HEK293T (cell line): ENCODE data around the gene ANKRD44.

Source experiments
- CTCF ChIA-PET: fragments of 350-600 bp; formaldehyde crosslinking; extraction: SDS; loops from one replicate; lab custom pipeline; 2021; ENCODE audit warnings: antibody characterized with exemption, inconsistent platforms; lab: Yijun Ruan, JAX
- POLR2A ChIA-PET: fragments of 350-600 bp; formaldehyde crosslinking; extraction: SDS; loops from one replicate; lab custom pipeline; 2020; ENCODE audit warnings: antibody characterized with exemption, inconsistent platforms; lab: Yijun Ruan, JAX
- DNase-seq: peaks from one replicate; pipeline ENCODE4 v3.0.0; 2012; ENCODE audit warnings: mixed read lengths; ENCODE audit errors: extremely low spot score
- ARNT ChIP-seq: fragments of 450-650 bp; IDR thresholded peaks from 2 replicates; pipeline ENCODE4 v1.6.1; 2017; ENCODE audit warnings: mild to moderate bottlenecking
- BHLHE40 ChIP-seq: fragments of 450-650 bp; IDR thresholded peaks from 2 replicates; pipeline ENCODE4 v1.6.1; 2016; ENCODE audit warnings: mild to moderate bottlenecking, moderate library complexity, borderline replicate concordance
- CTBP1 ChIP-seq: fragments of 450-650 bp; IDR thresholded peaks from 2 replicates; pipeline ENCODE4 v1.6.1; 2016; ENCODE audit warnings: borderline replicate concordance
- ELF4 ChIP-seq: fragments of 450-650 bp; IDR thresholded peaks from 2 replicates; pipeline ENCODE4 v1.6.1; 2017; ENCODE audit warnings: antibody characterized with exemption
- FOXA1 ChIP-seq: fragments of 450-650 bp; IDR thresholded peaks from 2 replicates; pipeline ENCODE4 v1.6.1; 2016; ENCODE audit warnings: mild to moderate bottlenecking
- FOXK2 ChIP-seq: fragments of 450-650 bp; IDR thresholded peaks from 2 replicates; pipeline ENCODE4 v1.6.1; 2016; ENCODE audit warnings: mild to moderate bottlenecking
- FOXM1 ChIP-seq: fragments of 450-650 bp; IDR thresholded peaks from 2 replicates; pipeline ENCODE4 v1.6.1; 2017; ENCODE audit warnings: mild to moderate bottlenecking, borderline replicate concordance
- HDGF ChIP-seq: fragments of 450-650 bp; IDR thresholded peaks from 2 replicates; pipeline ENCODE4 v1.6.1; 2017; ENCODE audit warnings: antibody characterized with exemption, borderline replicate concordance
- L3MBTL2 ChIP-seq: fragments of 450-650 bp; conservative IDR thresholded peaks from 2 replicates; pipeline ENCODE4 v1.6.1; 2016; ENCODE audit warnings: mild to moderate bottlenecking
- LEF1 ChIP-seq: fragments of 450-650 bp; IDR thresholded peaks from 2 replicates; pipeline ENCODE4 v1.6.1; 2017; ENCODE audit warnings: mild to moderate bottlenecking, borderline replicate concordance
- NFRKB ChIP-seq: fragments of 450-650 bp; IDR thresholded peaks from 2 replicates; pipeline ENCODE4 v1.6.1; 2016; ENCODE audit warnings: mild to moderate bottlenecking, moderate library complexity
- PKNOX1 ChIP-seq: fragments of 450-650 bp; IDR thresholded peaks from 2 replicates; pipeline ENCODE4 v1.6.1; 2016
- SP1 ChIP-seq: fragments of 450-650 bp; IDR thresholded peaks from 2 replicates; pipeline ENCODE4 v1.6.1; 2017
- SUZ12 ChIP-seq: fragments of 450-650 bp; IDR thresholded peaks from 2 replicates; pipeline ENCODE4 v1.6.1; 2016; ENCODE audit warnings: mild to moderate bottlenecking
- TARDBP ChIP-seq: fragments of 450-650 bp; IDR thresholded peaks from 2 replicates; pipeline ENCODE4 v1.6.1; 2016
- ZNF384 ChIP-seq: fragments of 450-650 bp; IDR thresholded peaks from 2 replicates; pipeline ENCODE4 v1.6.1; 2016

The ANKRD44 gene

DNA sequence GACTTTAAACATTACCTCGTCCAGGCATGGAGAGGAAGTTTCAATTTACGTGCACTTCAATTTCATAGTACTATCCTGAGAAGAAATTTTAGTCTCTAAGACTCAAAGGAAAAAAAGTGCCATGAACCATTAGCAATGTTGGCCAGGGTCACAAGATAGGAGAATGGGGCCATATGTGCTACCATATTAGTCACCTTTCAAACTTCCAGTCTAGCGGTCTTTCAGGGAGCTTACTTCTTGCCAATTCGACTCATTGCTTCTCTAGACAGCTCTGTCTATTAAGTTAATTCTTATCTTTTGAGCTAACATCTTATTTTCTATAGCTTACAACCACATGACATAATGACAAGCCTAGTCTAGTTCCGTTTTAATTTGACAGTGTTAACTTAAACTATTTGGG is 129.1 kb downstream of the ANKRD44 start:
- ChIA-PET CTCF (interaction anchor here (0.9 to 1.2 kb wide), 2 partner anchors 9 to 11 kb away, joined by 3 read pairs; no protein-coding TSS in a partner anchor), POLR2A (no interaction called here)
- DNase-seq, result no peak
- no peak for TF ChIP-seq TARDBP
- TF ChIP-seq HDGF, result no peak
- no peak for TF ChIP-seq SUZ12
- no peak for TF ChIP-seq ZNF384
- TF ChIP-seq SP1, result no peak
- no peak for TF ChIP-seq PKNOX1
- no peak for TF ChIP-seq LEF1

DNA sequence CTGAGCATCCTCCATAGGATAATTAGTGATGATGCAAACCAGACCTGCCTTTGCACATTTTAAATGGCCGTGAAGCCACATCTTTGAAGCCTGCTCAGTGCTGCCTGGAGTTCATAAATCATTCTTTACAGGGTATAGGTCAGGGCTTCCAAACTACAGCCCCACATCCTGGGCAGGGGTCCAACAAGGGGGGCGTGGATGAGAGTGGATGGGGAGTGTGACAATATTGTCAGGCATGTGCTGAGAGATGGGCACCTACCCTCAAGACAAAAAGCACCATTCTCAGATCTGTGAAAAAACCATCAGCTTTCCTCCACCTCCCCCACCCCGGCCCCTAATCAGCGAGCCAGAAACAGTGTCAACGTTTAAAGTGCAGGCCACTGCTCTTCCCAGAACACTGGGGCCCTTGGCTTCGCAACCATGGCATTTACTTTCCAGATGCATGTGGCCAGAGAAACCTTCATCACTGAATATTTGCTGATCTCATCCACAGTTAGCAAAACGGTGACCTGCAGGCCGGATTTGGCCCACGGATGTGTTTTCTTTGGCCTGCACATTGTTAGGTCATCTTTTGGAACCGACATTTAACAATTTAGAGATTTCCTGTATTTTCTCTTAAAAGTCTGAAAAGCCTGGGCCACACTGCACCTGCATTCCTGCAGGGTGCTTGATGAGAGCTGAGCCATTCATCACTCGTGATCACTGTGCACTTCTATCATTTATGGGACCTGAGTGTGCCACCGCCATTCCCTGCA is 130.7 kb downstream of the ANKRD44 start:
- no peak for DNase-seq
- TF ChIP-seq HDGF (no peak), SUZ12 (no peak), NFRKB (no peak), TARDBP (no peak), ELF4 (no peak), CTBP1 (no peak), FOXM1 (no peak), ZNF384 (no peak), FOXA1 (no peak), ARNT (no peak)
- ChIA-PET POLR2A (no interaction called here), CTCF (no interaction called here)

DNA sequence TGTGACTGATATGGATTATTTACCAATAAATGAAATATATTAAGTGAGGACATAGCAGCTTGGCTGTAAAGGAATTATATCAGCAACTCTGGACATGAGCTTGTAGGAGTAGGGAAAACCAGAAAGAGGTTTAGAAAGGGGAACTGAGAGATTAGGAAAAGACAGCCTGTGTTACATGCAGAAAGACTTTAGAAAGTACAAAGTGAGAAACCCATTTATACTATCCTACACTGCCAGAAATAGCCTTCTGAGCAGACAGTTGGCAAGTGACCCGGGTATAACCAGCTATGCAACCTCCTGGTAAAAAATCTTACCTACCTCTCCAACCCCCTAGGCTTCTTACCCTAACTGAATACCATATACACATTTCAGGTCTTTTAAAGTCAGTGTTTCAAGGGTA is 134.1 kb downstream of the ANKRD44 start:
- TF ChIP-seq HDGF, result no peak
- TF ChIP-seq FOXM1, result no peak
- no peak for TF ChIP-seq ELF4
- no peak for TF ChIP-seq FOXA1
- TF ChIP-seq NFRKB, result no peak
- CTCF ChIA-PET, result interaction anchor here (1.2 kb wide), 1 partner anchor 8 kb away, joined by 6 read pairs; no protein-coding TSS in a partner anchor
- POLR2A ChIA-PET, result no interaction called here
- DNase-seq, result no peak

DNA sequence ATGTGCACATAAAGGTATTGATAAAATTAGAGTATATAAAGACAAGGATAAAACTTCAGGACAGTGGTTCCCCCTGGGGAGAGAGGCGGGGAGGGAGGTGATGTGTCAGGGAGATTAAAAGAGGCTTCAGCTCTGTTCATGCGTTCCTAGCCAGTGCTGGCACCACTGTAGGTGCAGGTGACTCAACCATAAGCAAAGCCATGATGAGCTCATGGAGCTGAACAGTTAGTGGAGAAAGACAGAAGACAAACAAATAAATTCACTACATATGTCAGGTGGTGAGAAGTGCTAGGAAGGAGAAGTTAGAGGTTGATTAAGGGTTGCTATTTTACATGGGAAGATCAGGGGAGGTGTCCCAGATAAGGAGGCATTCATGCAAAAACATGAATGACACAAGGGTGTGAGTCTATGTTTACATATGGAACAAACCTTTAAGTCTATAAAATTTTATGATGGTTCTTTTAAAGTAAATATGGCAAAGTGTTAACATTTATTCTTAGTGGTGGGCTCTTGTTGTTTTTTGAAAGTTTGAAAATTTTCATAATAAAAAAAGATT is 136.0 kb downstream of the ANKRD44 start:
- POLR2A ChIA-PET, result no interaction called here
- no peak for DNase-seq
- CTCF ChIA-PET, result no interaction called here
- no peak for TF ChIP-seq LEF1
- TF ChIP-seq NFRKB, result no peak
- TF ChIP-seq BHLHE40, result no peak
- TF ChIP-seq L3MBTL2, result no peak
- TF ChIP-seq ZNF384, result no peak
- no peak for TF ChIP-seq HDGF
- no peak for TF ChIP-seq FOXK2
- TF ChIP-seq ARNT, result no peak
- no peak for TF ChIP-seq FOXA1
- TF ChIP-seq TARDBP, result no peak
- TF ChIP-seq ELF4, result no peak
- TF ChIP-seq SP1, result no peak
- TF ChIP-seq PKNOX1, result no peak
- TF ChIP-seq SUZ12, result no peak
- no peak for TF ChIP-seq FOXM1
- no peak for TF ChIP-seq CTBP1

- ChIA-PET CTCF (interaction anchor here (1.0 kb wide), 1 partner anchor 59 kb away, joined by 3 read pairs; no protein-coding TSS in a partner anchor), POLR2A (no interaction called here)
- DNase-seq, result no peak
- no peak for TF ChIP-seq CTBP1
- no peak for TF ChIP-seq FOXK2
- TF ChIP-seq PKNOX1, result no peak
- no peak for TF ChIP-seq LEF1
- no peak for TF ChIP-seq SP1
- no peak for TF ChIP-seq TARDBP
- no peak for TF ChIP-seq FOXM1
- TF ChIP-seq ELF4, result no peak
- no peak for TF ChIP-seq NFRKB
- TF ChIP-seq BHLHE40, result no peak
- TF ChIP-seq L3MBTL2, result no peak
- no peak for TF ChIP-seq SUZ12
- TF ChIP-seq FOXA1, result no peak
- TF ChIP-seq ZNF384, result no peak
- TF ChIP-seq HDGF, result no peak
- no peak for TF ChIP-seq ARNT
These were observed 139.0 kb downstream of the ANKRD44 start for GRCh38 chr2:197171582-197171981.

GRCh38 chr2:197170208-197170607 is 140.4 kb downstream of the ANKRD44 start:
- ChIA-PET CTCF (no interaction called here), POLR2A (no interaction called here)
- no peak for DNase-seq
- TF ChIP-seq L3MBTL2 (no peak), CTBP1 (no peak), HDGF (no peak), NFRKB (no peak), SP1 (no peak), PKNOX1 (no peak), FOXK2 (no peak), ARNT (no peak), LEF1 (no peak), BHLHE40 (no peak), SUZ12 (no peak), ELF4 (no peak)
